Thyroid gland (tissue), 4 donors: ENCODE data around the gene PDCD2L. TPM values are rescaled to one million over a fixed set of nuclear protein-coding genes. Genes with fewer than 3 reads are reported as not detected.
A peak's percentile ranks its signal among the peaks of the same experiment; 100 is the strongest.

Source experiments
- DNase-seq, 2 donors: peaks; one replicate each; pipeline ENCODE4 v3.0.0-alpha.2; 2019
- H3K27ac ChIP-seq, 3 donors: fragments of 200-600 bp; sonication (generic); 1 replicate in 2 of 3; 2 replicates in 1 of 3; pipeline ENCODE4 v1.5.1; 2016 to 2019; ENCODE audit warnings: mild to moderate bottlenecking in 1 of 3, moderate library complexity in 1 of 3
- H3K27me3 ChIP-seq: fragments of 200-600 bp; sonication (generic); one replicate; pipeline ENCODE4 v1.5.1; 2019
- H3K36me3 ChIP-seq, 2 donors: fragments of 200-600 bp; sonication (generic); one replicate each; pipeline ENCODE4 v1.5.1; 2016 to 2019
- H3K4me1 ChIP-seq, 2 donors: fragments of 200-600 bp; sonication (generic); one replicate each; pipeline ENCODE4 v1.5.1; 2017 to 2019
- H3K4me3 ChIP-seq, 3 donors: fragments of 200-600 bp; sonication (generic); replicated peaks in 1 of 3; 1 replicate in 2 of 3; 2 replicates in 1 of 3; pipeline ENCODE4 v1.5.1; 2016; ENCODE audit warnings: mild to moderate bottlenecking in 1 of 3
- H3K9me3 ChIP-seq: fragments of 200-600 bp; sonication (generic); one replicate; pipeline ENCODE4 v1.5.1; 2017
- CTCF ChIP-seq, 6 experiments: fragments of 200-600 bp in 3 of 6; fragments of 450-650 bp in 3 of 6; sonication (generic) in 3 of 6; IDR thresholded peaks; one replicate each; pipeline ENCODE4 v1.5.1; 2016 to 2019; ENCODE audit warnings: antibody characterized with exemption in 6 of 6, mild to moderate bottlenecking in 2 of 6, inconsistent platforms in 1 of 6, moderate library complexity in 1 of 6
- POLR2A ChIP-seq, 2 donors: fragments of 450-650 bp; IDR thresholded peaks; one replicate each; pipeline ENCODE4 v1.6.1; 2017; ENCODE audit warnings: antibody characterized with exemption in 2 of 2, mild to moderate bottlenecking in 2 of 2, moderate library complexity in 1 of 2
- WGBS, 2 donors: methylation state at CpG; one replicate each; pipeline ENCODE4 v1.1.5; 2017; 5-methylcytosine and 5-hydroxymethylcytosine counted together
- intact Hi-C: fragments of 100-400 bp; cut with DNase I; formaldehyde crosslinking; loops from one replicate; pipeline ENCODE4 v1.15.1; 2023
- total RNA-seq, 4 donors: library from RNA; depleted of rRNA; stranded (reverse); fragments of >200 nt; gene quantifications; one replicate each; pipeline ENCODE4 v1.2.3, GENCODE V29; 2016

PDCD2L gene
- 10 to 100 TPM in 3 of 4 donors, 1 to 10 TPM in 1; 7.9 to 15.9 (median 11.8) TPM for total RNA-seq

- WGBS, 2 donors, result 1% methylated on average over 20 to 54 of the region's 69 CpGs
- intact Hi-C loops, result no loop called here
Observed at GRCh38 chr19:34404109-34404909, at the start of gene PDCD2L. Gene PDCD2L, plus strand, starts transcription at chr19:34404399. Its CDS starts 32 bp downstream, at chr19:34404431.

GRCh38 chr19:34355201-34355600 is 49.0 kb upstream of the PDCD2L start:
- WGBS, 2 donors, result 94 to 95% methylated on average over 8 of the region's 8 CpGs

More at GRCh38 chr19:34404109-34404909, at the start of gene PDCD2L:
- peak; percentile 95 to 96 for DNase-seq
- Histone ChIP-seq H3K27ac (peak within 1 kb of the TSS in 2 of 3 donors; percentile 60 to 78), H3K9me3 (no peaks in the 10 kb centered on the region), H3K36me3 (peaks cover 15 to 22% of the 10 kb centered on the region in 2 donors), H3K27me3 (no peaks in the 10 kb centered on the region), H3K4me3 (peak within 1 kb of the TSS; percentile 81 to 98 (median 86)), H3K4me1 (no peaks in the 10 kb centered on the region)
- TF ChIP-seq POLR2A (IDR thresholded peaks at IDR 0.05), result peak in 1 of 2 donors; percentile 66
- no peak for TF ChIP-seq CTCF (IDR thresholded peaks at IDR 0.05)

GRCh38 chr19:34356875-34357274 is 47.3 kb upstream of the PDCD2L start:
- 84 to 92% methylated on average over 4 of the region's 4 CpGs for WGBS, 2 donors
- Histone ChIP-seq H3K27ac (no peak overlapping the region), H3K4me1 (peaks cover 12 to 15% of the 10 kb centered on the region in 2 donors), H3K36me3 (peaks cover 21 to 22% of the 10 kb centered on the region in 2 donors), H3K27me3 (no peaks in the 10 kb centered on the region), H3K4me3 (no peak overlapping the region), H3K9me3 (no peaks in the 10 kb centered on the region)
- TF ChIP-seq CTCF (IDR thresholded peaks at IDR 0.05) (no peak), POLR2A (IDR thresholded peaks at IDR 0.05) (no peak)
- intact Hi-C loops, result no loop called here
- DNase-seq, result no peak

More at GRCh38 chr19:34355201-34355600, 49.0 kb upstream of the PDCD2L start:
- H3K27ac ChIP-seq, result no peak overlapping the region
- H3K9me3 ChIP-seq, result no peaks in the 10 kb centered on the region
- intact Hi-C loops, result no loop called here
- peaks cover 12 to 15% of the 10 kb centered on the region in 2 donors for H3K4me1 ChIP-seq
- TF ChIP-seq CTCF (IDR thresholded peaks at IDR 0.05), result no peak
- no peak for TF ChIP-seq POLR2A (IDR thresholded peaks at IDR 0.05)
- H3K4me3 ChIP-seq, result no peak overlapping the region
- no peaks in the 10 kb centered on the region for H3K27me3 ChIP-seq
- H3K36me3 ChIP-seq, result peaks cover 21 to 26% of the 10 kb centered on the region in 2 donors
- DNase-seq, result no peak

- H3K27me3 ChIP-seq, result no peaks in the 10 kb centered on the region
- no peak for DNase-seq
- intact Hi-C loops, result no loop called here
- H3K4me1 ChIP-seq, result peaks cover 12 to 15% of the 10 kb centered on the region in 2 donors
- WGBS, 2 donors, result 84 to 87% methylated on average over 3 to 4 of the region's 4 CpGs
- H3K9me3 ChIP-seq, result no peaks in the 10 kb centered on the region
- no peak overlapping the region for H3K4me3 ChIP-seq
- no peak overlapping the region for H3K27ac ChIP-seq
- H3K36me3 ChIP-seq, result peaks cover 20 to 21% of the 10 kb centered on the region in 2 donors
- TF ChIP-seq CTCF (IDR thresholded peaks at IDR 0.05) (no peak), POLR2A (IDR thresholded peaks at IDR 0.05) (no peak)
Observed at GRCh38 chr19:34357431-34357830, 46.8 kb upstream of the PDCD2L start.
